GM12874 (cell line): ENCODE results near the gene DGCR6L.

ENCODE experiments used
- TF ChIP-seq, protein P1 (sequence below): IDR thresholded peaks from 2 replicates; pipeline ENCODE4 v1.5.1; 2011; ENCODE audit warnings: low read depth, mild to moderate bottlenecking, control low read depth, low read length, moderate library complexity; ENCODE audit not compliant: insufficient read depth

DGCR6L gene

GRCh38 chr22:20275836-20276235 is 44.0 kb downstream of the DGCR6L start:
- TF ChIP-seq, protein P1, sequence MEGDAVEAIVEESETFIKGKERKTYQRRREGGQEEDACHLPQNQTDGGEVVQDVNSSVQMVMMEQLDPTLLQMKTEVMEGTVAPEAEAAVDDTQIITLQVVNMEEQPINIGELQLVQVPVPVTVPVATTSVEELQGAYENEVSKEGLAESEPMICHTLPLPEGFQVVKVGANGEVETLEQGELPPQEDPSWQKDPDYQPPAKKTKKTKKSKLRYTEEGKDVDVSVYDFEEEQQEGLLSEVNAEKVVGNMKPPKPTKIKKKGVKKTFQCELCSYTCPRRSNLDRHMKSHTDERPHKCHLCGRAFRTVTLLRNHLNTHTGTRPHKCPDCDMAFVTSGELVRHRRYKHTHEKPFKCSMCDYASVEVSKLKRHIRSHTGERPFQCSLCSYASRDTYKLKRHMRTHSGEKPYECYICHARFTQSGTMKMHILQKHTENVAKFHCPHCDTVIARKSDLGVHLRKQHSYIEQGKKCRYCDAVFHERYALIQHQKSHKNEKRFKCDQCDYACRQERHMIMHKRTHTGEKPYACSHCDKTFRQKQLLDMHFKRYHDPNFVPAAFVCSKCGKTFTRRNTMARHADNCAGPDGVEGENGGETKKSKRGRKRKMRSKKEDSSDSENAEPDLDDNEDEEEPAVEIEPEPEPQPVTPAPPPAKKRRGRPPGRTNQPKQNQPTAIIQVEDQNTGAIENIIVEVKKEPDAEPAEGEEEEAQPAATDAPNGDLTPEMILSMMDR = no peak

DNA sequence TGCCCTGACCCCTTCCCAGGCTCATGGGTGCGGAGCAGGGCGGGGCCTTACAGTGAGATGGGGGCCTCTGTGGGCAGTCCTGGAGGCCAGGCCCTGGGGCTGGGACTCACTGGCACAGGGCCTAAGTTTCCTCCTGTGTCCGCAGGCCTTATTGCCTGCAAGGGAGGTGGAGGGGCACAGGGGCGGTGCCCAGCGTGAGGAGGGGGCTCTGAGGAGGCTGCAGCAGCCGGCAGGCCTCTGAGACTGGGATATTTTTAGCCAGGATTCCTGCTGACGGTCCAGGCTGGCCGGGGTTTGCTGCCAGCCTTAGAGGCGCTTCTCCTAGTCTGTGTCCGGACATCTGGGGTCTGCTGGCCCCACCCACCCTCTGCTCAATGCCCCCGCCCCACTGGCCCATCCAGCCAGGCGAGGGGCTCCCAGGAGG is 46.1 kb downstream of the DGCR6L start:
- TF ChIP-seq, protein P1 = no peak

DNA sequence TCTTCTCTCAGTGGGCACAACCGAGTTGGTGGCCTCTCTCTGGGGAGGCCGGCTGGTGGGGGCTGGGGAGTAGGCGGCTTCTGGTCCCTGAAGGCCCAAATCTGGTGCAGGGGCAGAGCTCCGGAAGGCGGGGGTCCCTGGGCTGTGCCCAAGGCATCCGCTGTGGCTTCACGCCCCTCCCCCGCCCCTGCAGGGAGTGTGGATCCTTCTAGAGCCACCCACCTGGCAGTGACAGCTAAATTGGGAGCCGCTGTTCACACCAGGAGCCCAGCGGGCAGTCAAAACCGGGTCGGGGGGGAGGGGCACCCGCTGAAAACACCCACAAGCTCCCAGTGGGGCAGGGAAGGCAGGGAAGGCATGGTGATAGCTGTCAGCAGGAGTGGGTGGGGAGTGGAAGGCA is 47.2 kb downstream of the DGCR6L start:
- TF ChIP-seq, protein P1 = no peak

DNA sequence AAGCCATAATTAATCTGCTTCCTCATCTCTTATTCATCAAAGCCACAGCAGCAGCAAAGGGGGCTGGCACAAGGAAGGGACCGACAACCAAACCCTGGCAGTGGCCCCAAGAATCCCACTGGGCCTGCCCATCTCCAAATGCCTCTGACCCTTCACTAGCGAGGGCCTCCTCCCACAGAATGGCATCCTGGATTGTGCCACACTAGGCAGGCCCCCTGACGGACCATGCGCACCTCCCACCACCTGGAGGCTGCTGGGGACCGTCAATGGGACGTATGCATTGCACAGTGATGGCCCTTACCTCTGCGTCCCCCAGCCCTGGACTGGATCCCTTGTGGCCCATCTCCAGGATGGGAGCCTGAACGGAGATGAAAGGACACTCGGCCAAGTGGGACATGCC is 47.7 kb downstream of the DGCR6L start:
- TF ChIP-seq, protein P1 = no peak

GRCh38 chr22:20271114-20271994 is 48.5 kb downstream of the DGCR6L start:
- TF ChIP-seq, protein P1 = no peak

DNA sequence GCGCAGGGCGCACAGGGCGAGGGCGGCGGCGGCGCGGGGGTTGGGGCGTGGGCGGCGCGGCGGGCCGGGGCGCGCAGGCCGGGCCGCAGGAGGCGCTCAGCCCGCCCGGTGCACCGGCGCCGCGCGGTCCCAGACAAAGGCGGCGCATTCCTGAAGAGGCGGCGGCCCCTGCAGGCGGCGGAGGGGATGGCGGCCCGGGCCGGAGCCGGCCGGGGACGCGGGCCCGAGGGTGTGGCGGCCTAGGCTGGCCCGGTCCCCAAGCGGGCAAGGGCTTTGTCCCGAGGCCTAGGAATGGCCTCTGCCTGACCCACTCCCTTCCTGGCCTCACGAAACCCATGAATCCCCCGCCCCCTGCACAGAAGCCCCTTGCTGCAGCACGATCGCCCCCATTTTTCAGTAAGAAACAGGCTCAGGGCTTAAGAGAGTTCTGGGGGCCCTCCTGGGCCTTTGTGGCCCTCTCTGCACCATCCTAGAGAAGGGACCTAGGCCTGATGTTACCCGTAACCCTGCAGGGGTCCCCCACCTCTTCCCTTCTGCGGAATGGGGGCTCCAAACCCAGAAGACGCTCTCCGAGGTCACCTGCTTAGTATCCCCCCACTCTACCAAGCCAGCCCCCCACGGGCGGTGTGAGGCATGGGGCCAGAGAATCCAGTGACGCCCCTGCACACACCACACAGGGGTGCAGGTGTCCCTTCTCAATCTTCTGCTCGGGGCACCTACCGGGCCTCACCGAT is 51.4 kb downstream of the DGCR6L start, which contains the start of gene RTN4R:
Gene RTN4R (minus strand): TSS at position 40 of the 734 bp plus-strand sequence. CDS start 226 bp downstream, outside the sequence.
- TF ChIP-seq, protein P1 = peak; percentile 85
